Breast epithelium (tissue), 3 donors: ENCODE measurements around the gene PTBP3.

Experiments
- POLR2AphosphoS5 ChIP-seq, 3 donors: sonication (generic); formaldehyde crosslinking; IDR thresholded peaks; one replicate each; pipeline ENCODE4 v1.6.1; 2017; ENCODE audit warnings: antibody characterized with exemption in 3 of 3
- TF ChIP-seq, protein P1 (sequence below), 3 donors: fragments of 450-650 bp; IDR thresholded peaks; one replicate each; pipeline ENCODE4 v1.5.1; 2016 to 2017; ENCODE audit warnings: antibody characterized with exemption in 3 of 3, mild to moderate bottlenecking in 3 of 3, moderate library complexity in 3 of 3

GRCh38 chr9:112367465-112367864, 34.0 kb upstream of the PTBP3 start:
- TF ChIP-seq, protein P1, sequence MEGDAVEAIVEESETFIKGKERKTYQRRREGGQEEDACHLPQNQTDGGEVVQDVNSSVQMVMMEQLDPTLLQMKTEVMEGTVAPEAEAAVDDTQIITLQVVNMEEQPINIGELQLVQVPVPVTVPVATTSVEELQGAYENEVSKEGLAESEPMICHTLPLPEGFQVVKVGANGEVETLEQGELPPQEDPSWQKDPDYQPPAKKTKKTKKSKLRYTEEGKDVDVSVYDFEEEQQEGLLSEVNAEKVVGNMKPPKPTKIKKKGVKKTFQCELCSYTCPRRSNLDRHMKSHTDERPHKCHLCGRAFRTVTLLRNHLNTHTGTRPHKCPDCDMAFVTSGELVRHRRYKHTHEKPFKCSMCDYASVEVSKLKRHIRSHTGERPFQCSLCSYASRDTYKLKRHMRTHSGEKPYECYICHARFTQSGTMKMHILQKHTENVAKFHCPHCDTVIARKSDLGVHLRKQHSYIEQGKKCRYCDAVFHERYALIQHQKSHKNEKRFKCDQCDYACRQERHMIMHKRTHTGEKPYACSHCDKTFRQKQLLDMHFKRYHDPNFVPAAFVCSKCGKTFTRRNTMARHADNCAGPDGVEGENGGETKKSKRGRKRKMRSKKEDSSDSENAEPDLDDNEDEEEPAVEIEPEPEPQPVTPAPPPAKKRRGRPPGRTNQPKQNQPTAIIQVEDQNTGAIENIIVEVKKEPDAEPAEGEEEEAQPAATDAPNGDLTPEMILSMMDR (IDR thresholded peaks at IDR 0.05) = no peak
- TF ChIP-seq POLR2AphosphoS5 (IDR thresholded peaks at IDR 0.05) = no peak
